G401.6 (cell line): ENCODE measurements around the gene STIP1.
"Not testable (repeated sequence)": the region's sequence is repeated elsewhere in the genome, so short reads cannot be mapped to it uniquely, and the experiment has no call there.

Experiments
- FAIRE-seq: peaks from 2 replicates; lab custom pipeline; 2012; peaks lifted over from hg19 to GRCh38; lab: Jason Lieb, UNC

STIP1 gene

GRCh38 chr11:64161037-64161436 lies 24.9 kb upstream of the STIP1 start:
- FAIRE-seq: no peak

- not testable (repeated sequence) for FAIRE-seq
Measured at GRCh38 chr11:64162769-64163168, 23.2 kb upstream of the STIP1 start.

GRCh38 chr11:64163951-64164350 lies 22.0 kb upstream of the STIP1 start:
- FAIRE-seq: no peak

DNA sequence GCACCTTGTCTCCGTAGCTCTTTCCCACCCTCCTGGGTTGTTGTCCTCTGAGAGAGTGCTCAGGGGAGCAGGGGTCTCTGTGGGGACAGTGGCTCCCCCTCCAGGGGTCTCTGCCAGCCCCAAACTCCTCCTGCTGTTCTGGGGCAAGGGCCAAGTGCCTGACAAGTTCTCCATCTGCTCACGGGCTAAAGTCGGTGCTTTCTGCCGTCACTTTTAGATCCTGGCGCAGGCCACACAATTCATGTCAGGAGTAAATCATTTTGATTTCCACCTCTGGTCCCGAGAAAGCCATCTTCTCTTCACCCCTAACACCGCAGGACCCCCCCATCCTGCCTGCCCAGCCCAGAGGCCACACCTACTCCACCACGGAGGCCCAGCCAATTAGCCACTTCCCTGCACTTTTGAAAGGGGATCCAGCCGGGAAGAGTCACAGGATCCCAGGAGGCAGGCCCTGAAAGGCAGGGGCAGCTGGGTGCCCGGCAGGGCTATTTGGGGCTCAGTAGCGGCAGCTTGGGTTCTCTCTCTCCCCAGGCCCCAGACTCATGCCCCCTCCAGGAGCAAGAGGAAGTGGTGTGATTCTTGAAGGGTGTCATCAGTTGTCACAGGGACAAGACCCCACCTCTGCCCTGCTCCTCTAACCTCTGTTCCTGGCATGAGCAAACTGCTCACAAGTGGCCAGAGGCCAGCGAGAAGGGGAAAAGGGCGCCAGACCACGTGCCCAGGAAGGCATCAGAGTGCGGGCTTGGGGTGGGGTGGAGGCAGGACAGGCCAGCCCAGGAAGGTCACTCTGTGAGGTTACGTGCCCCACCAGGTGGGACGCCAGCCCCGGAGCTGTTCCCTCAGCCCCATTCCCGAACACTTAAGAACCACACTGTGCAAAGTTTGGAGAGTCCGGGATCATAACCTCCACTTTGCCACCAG lies 21.3 kb upstream of the STIP1 start:
- no peak for FAIRE-seq

DNA sequence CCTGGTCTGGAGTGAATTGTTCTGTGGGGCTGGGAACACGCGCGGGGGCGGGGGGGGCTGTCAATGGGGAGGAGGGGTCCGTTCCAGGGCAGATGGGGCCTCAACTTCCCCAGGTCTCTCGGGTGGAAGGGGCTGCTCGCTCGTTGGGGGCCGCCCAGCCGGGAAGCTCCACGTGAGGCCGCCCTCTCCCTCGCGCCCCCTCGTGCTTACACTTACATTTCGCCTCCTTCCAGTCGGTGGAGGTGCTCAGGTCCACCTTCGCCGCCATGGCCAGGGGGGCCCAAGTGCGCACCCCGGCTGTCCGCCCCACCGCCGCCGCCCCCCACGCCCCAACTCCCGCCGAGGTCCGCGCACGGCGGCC lies 20.5 kb upstream of the STIP1 start:
- no peak for FAIRE-seq

GRCh38 chr11:64165842-64166635 lies 19.9 kb upstream of the STIP1 start, which contains the start of gene MACROD1:
MACROD1 (minus strand) TSS chr11:64166113; CDS start chr11:64165994, 119 bp downstream.
- FAIRE-seq: no peak

- no peak for FAIRE-seq
Measured at GRCh38 chr11:64170419-64170818, 15.6 kb upstream of the STIP1 start.

DNA sequence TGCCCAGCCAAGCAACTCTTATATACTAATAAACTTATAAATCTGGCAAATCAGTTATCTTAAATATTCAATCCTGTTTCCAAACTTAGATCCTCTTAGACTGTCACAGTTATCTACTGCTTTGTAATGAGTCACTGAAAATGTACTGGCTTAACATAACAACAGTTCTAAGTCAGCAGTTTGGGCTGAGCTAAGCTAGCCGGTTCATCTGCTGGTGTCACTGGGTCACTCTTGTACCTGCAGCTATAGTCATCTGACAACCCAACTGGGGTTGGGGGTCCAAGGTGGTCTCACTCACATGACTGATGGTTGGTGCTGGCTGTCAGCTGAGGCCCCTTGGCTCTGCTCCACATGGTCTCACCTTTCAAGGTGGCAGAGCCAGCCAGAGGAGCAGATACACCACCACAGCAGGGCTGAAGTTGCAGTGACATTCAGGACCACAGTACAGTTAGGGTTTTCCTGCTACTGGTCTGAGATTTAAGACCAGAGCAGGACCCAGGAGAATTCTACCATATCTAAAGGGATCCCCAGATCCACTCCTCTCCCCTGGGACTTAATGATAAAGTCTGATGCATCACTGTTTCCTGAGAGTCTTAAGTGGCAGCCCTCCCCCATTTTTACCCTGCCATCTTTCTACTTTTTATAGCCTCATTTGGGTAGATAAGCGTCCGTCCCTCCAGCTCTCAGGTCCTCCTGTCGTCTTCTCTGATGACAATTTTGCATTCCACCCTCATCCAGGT lies 12.2 kb upstream of the STIP1 start:
- FAIRE-seq: no peak

- FAIRE-seq: no peak
Measured at GRCh38 chr11:64176751-64177150, 9.2 kb upstream of the STIP1 start.

DNA sequence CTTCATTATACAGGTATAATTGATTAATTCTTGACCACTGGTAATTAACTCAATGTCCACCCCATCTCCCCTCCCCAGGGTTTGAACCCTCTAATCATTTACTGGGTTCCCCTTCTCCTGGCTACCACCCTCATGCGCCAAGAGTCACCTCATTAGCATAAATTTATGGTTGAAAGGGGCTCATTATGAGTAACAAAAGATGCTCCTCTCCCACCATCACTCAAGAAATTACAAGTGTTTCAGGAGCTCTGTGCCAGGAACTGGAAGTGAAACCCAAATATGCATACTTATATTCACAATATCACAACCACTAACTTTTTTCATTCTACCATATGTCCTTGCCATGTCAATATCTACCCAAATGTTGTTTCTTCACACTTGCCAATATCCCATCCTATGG lies 7.8 kb upstream of the STIP1 start:
- FAIRE-seq: no peak

GRCh38 chr11:64178951-64179639 lies 6.9 kb upstream of the STIP1 start:
- FAIRE-seq: no peak

DNA sequence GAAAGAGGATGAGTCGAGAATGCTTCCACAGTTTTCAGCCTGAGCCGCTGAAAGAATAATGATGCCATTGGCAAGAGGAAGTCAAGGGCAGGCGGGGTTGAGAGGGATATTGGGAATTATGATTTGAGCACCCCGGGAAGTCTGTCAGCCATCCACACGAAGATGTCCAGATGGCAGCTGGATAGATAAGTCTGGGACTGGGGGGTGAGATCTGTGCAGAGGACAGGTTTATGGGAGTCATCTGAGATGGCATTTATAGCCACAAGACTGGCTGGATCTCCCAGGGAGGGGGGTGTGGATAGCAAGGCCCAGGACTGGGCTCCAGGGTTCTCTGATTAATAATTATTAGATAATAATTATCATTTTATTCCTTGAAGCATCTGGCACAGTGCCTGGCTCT lies 5.1 kb upstream of the STIP1 start:
- FAIRE-seq: no peak

GRCh38 chr11:64181506-64182411 lies 4.2 kb upstream of the STIP1 start:
- peak; percentile 64 for FAIRE-seq

DNA sequence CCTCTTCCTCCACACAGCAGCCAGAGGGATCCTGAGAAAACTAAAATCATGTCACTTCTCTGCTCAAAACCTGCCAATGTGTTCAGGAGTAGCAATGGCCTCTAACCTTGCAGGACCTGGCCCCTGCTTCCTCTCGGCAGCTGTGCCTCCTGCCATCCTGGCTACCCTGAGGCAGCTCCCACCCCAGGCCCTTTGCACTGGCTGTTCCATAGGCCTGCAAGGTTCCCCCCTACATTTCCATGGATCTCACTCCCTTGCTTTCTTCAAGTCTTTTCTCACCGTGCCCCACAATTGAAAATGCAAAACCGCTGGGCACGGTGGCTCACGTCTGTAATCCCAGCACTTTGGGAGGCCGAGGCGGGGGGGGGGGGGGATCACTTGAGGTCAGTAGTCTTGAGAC lies 2.1 kb upstream of the STIP1 start:
- FAIRE-seq: no peak

DNA sequence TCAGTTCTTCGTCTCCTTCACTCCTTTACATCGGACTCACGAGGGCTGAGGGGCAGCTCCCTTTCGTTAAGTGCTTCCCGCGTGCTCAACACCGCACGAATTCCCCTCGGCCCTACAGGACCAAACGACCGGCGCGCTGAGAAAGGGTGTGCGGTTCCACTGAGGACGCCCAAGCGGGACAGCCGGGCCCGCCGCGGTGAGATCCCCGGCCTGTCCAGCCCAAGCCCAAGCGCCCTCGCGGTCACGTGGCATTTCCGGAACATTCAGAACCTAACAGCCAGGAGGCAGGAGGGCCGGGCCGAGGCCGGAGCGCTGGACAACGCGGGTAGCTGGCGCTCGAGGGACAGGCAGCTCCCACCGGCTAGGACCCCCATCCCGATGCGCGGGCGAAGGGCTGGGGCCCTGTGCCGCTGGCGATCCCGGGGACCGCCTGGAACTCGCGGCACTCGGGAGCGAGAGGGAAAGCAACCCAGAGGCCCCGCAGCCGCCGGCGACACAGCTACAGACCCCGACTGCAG lies 737 bp upstream of the STIP1 start:
- no peak for FAIRE-seq

DNA sequence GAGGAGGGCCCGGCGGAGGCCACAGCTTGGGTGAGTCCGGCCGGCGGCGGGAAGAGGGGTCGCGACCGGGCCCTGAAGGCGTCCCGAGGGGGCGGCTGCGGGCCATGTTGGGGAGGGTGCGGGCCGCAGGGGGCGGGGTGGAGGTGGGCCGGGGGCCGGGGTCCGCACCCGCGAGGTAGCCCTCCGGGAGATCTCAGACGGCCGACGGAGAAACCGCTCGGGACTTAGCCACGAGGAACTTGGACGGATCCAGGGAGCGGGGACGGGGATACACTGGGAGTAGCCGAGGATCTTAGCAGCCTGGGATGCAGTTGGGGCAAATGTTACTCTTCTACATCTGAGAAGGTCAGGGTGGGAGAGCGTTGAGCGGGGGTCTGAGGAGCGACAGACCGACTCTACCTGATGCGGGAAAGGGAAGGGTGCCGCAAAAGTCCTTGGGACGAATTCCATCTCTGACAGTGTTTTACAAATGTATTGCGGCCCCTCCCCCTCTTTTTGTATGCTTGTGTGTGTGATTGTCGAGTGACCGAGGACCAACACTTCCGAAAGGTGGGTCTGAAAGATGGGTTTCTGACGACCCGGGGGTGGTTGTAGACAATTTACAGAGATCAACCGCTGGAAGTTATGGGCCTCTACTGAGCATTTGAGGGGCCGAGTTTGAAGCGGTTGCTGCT lies 658 bp downstream of the STIP1 start:
- no peak for FAIRE-seq

- FAIRE-seq: no peak
Measured at GRCh38 chr11:64192434-64192833, 6.5 kb downstream of the STIP1 start.

- FAIRE-seq: no peak
Measured at GRCh38 chr11:64196626-64197025, 10.7 kb downstream of the STIP1 start.

- no peak for FAIRE-seq
Measured at GRCh38 chr11:64198511-64198910, 12.5 kb downstream of the STIP1 start.

DNA sequence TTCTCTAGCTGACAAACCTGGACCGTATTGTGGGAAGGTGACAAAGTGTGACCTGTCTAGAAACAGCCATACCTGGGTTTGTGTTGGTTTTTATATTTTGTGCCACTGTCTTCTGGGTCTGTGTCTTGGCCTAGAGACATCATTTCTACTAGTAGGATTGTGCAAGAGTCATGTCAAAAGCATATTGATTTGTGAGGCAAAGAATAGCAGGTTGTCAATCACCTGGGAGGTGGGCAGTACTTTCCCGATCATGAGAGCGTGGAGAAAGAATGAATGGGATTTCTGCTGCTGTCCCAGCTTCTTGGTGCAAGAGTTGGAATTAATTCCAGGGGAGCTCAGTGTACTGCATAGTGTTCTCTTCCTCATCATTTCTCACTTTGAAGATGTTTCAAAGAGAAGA lies 15.6 kb downstream of the STIP1 start:
- no peak for FAIRE-seq
